GM15510 (cell line): ENCODE data around the gene MECR.

Source experiments
- POLR2A ChIP-seq: IDR thresholded peaks from 3 replicates; pipeline ENCODE4 v1.6.1; 2011; ENCODE audit warnings: borderline replicate concordance; ENCODE audit not compliant: insufficient read length; ENCODE audit errors: extremely low read depth

The MECR gene

GRCh38 chr1:29247044-29247443 is 16.3 kb upstream of the MECR start:
- TF ChIP-seq POLR2A: no peak

DNA sequence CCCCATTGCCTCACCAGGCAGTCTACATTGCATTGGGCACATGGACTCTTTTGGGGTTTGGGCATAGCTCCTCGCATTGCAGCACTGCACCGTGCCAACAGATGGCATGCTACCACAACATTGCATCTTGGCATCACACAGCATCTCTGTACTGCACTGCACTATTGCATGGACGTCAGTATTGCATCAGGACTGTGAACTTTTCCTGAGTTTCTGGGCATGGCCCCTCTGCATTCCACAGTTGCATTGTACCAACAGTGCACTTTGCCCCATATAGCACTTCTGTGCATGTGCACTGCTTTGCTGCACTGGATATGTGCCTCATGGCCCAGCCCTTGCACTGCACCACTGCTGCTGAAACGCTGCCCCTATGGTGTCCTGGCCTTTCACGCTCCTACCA is 15.1 kb upstream of the MECR start:
- TF ChIP-seq POLR2A: no peak

GRCh38 chr1:29245261-29245660 is 14.5 kb upstream of the MECR start:
- TF ChIP-seq POLR2A: no peak

GRCh38 chr1:29243871-29244200 is 13.1 kb upstream of the MECR start:
- no peak for TF ChIP-seq POLR2A

DNA sequence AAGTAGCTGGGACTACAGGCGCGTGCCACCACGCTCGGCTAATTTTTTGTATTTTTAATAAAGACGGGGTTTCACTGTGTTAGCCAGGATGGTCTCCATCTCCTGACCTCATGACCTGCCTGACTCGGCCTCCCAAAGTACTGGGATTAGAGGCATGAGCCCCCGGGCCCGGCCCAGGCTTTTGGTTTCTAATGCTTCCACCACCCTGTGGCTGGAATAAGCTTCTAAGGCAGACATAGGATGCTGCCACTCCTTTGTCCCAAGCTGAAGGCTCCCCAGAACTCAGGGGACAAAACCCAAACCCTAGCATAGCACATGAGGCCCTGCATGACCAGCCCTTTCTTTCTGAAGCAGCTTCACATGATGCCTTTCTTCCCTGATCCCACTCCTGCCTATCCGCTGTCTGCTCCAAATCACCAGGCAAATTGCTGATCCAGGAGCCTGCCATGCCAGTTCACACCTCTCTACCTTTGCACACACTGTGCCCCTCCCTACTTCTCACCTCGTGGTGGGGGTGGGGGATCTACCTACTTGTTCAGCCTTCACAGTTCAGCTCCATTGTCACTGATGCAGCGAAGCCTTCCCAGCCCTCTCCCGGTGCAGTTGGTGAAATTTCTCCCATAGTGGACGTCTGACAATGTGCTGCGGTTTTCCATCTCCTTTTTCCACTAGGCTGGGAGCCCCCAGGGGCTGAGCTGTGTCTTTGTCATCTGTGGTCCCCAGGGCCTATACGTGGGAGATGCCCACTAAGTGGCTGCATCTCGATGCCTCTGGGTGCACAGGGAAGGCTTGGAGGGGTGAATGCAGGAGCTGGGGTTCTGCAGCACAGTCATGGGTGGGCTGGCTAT is 12.5 kb upstream of the MECR start:
- no peak for TF ChIP-seq POLR2A

GRCh38 chr1:29240986-29241385 is 10.3 kb upstream of the MECR start:
- TF ChIP-seq POLR2A: no peak

DNA sequence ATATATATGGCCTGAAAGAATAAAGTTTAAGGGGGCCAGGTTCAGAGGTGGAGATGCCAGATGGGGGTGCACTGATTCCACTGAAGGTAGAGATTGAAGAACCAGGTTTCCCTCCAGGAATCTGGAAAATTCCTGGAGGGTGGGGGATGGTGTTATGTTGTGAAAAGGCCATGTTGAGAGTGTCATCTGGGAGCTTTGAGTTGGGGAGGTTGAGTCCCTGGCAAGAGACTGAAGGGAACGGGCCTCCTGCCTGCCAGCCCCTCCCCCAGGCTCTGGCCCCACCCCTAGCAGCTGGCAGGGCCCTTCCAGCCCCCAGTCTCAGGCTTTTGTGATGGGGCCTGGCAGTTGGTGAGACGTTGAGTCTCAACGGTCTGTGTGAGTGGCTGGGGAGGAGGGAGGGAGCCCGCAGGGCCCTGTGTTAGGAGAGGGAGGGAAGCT is 9.7 kb upstream of the MECR start:
- TF ChIP-seq POLR2A: no peak

DNA sequence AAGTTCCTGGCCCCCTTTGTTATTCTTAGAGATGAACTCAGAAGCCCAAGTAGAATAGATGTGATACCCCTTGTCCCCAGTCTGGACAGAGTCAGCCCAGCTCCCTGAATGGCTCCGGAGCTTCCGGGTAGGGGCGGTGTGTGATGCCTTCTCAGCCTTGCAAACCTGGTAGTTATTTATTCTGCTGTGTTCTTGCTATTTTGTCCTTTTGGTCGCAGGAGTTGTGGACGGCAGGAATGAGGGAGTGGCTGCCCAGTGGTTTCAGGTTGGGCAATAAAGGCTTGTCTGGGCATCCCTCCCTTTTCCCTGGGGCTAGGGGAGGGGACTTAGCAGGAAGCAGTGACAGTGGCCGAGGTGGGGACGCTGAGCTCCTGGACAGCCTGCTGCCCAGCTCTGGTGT is 8.4 kb upstream of the MECR start:
- TF ChIP-seq POLR2A: no peak

DNA sequence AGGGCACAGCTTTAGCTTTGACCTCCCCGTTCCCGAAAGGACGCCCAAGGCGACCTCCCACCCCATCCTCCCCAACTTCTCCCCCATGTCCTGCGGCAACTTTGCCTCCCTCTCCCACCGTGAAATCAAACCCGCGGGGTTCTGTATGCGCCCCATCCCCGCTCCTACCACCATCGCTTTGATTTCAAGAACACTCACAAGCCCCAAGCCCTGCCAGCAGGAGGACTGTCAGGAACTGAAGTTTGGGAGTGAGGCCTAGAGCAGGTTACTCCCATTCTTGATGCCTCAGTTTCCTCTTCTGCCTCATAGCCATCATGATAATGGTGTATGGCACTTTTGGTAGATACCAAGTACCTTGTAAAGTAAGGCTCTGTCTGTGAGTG is 7.9 kb upstream of the MECR start:
- TF ChIP-seq POLR2A: no peak

DNA sequence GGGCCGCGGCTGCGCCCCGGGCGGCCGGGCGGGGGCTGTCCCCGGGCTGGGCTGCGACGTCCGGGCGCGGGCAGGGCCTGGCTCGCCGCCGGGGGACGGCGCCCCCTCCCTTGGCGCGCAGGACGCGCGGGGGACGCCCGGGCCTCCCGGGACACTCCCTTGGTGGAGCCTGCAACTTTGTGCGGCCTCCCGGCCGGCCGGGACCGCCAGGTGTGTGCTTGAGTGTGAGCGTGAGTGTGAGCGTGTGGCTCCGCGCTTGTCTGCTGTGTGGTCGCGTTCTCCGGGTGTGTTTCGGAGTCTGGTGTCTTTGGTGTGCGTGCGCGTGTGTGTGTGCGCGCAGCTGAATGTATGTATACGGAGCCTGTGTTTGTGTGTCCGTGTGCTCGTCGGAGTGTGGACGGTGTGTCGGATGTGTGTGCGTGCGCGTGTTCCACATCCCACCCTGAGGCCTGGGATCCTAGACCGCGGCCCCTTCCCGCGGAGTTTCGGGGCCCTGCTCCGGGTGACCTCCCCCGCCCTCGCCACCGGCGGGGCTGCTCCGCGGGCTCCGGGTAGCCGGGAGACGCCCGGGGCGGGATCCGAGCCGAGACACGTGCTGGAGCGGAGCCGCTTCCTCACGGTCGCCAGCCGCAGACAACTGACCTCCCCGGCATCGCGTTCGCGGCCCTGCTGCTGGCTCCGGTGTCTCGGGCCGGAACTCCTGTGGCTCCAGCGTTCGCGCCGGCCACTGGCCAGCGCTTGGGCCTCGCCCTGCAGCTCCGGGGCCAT is 7.3 kb upstream of the MECR start:
- TF ChIP-seq POLR2A: no peak

DNA sequence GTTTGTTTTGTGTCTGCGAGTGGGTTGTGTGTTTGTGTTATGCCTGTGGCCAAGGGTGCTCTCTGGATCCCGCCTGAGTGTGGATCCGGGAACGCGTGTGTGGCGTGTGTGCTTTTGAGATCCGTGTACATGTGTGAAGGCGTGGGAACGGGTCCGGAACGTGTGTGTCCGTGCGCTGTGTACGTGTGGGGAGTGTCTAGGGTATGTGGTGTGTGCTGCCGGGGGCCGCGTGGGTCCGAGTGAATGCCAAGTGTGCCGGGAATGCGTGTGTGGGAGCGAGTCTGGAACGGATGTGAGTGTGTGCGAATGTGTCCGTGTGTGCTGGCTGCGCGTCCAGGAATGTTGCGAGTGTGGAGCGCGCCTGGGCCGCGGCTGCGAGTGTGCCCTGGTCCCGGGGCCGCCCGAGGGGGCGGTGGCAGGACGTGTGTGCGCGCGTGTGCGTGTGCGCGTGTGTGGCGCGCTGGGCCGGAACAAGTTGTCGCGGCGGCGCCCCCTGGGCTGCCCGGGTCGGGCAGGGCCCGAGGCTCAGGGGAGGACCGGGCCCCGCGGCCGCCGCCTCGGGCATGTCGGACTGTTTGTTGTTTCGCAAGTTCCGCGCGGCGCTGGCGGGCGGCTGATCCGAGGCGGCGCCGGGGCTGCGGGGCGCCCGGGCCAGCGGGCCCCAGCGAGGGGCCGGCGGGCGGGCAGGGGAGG is 6.5 kb upstream of the MECR start:
- TF ChIP-seq POLR2A: no peak

- no peak for TF ChIP-seq POLR2A
Observed at GRCh38 chr1:29236712-29237128, 6.0 kb upstream of the MECR start.

- no peak for TF ChIP-seq POLR2A
Observed at GRCh38 chr1:29235955-29236711, 5.4 kb upstream of the MECR start, which contains the start of gene PTPRU. Gene PTPRU, plus strand, starts transcription at chr1:29236522. Its CDS starts 123 bp downstream, at chr1:29236645.

GRCh38 chr1:29234471-29234870 is 3.7 kb upstream of the MECR start:
- TF ChIP-seq POLR2A: no peak
